H9 (cell line): ENCODE results near the gene SNAI3. TPM values are rescaled to one million over a fixed set of nuclear protein-coding genes. Genes with fewer than 3 reads are reported as not detected.

Experiments used
- DNase-seq: peaks from one replicate; pipeline ENCODE4 v3.0.0-alpha.2; 2017
- H2AFZ ChIP-seq: one replicate; pipeline ENCODE4 v1.6.1; 2013; ENCODE audit warnings: mild to moderate bottlenecking, low read length, control low read depth, moderate library complexity
- H2AK5ac ChIP-seq: 2 replicates; pipeline ENCODE4 v1.6.1; 2013; ENCODE audit warnings: low read length, control low read depth, mixed read lengths; ENCODE audit not compliant: insufficient read length
- H2BK120ac ChIP-seq: one replicate; pipeline ENCODE4 v1.6.1; 2013; ENCODE audit warnings: low read depth, mild to moderate bottlenecking, low read length, control low read depth, inconsistent platforms; ENCODE audit not compliant: poor library complexity, severe bottlenecking
- H2BK12ac ChIP-seq: 2 replicates; pipeline ENCODE4 v1.6.1; 2013; ENCODE audit warnings: low read length, control low read depth, mixed read lengths, low read depth; ENCODE audit not compliant: insufficient read length
- H2BK15ac ChIP-seq: 2 replicates; pipeline ENCODE4 v1.6.1; 2013; ENCODE audit warnings: low read depth, low read length, control low read depth
- H2BK20ac ChIP-seq: one replicate; pipeline ENCODE4 v1.6.1; 2013; ENCODE audit warnings: low read depth, mild to moderate bottlenecking, low read length, control low read depth, inconsistent platforms; ENCODE audit not compliant: poor library complexity, severe bottlenecking
- H2BK5ac ChIP-seq: 2 replicates; pipeline ENCODE4 v1.6.1; 2013; ENCODE audit warnings: low read length, control low read depth, mixed read lengths; ENCODE audit not compliant: insufficient read length
- H3K14ac ChIP-seq: 2 replicates; pipeline ENCODE4 v1.6.1; 2013; ENCODE audit warnings: low read length, control low read depth; ENCODE audit not compliant: insufficient read depth
- H3K18ac ChIP-seq: 2 replicates; pipeline ENCODE4 v1.6.1; 2013; ENCODE audit warnings: low read depth, mild to moderate bottlenecking, mixed read lengths, low read length, control low read depth; ENCODE audit not compliant: insufficient read length
- H3K23ac ChIP-seq: 2 replicates; pipeline ENCODE4 v1.6.1; 2013; ENCODE audit warnings: low read length, control low read depth, mixed read lengths, low read depth; ENCODE audit not compliant: insufficient read length
- H3K23me2 ChIP-seq: 2 replicates; pipeline ENCODE4 v1.6.1; 2013; ENCODE audit warnings: low read depth, mild to moderate bottlenecking, mixed read lengths, low read length, control low read depth; ENCODE audit not compliant: insufficient read length, poor library complexity, severe bottlenecking
- H3K27ac ChIP-seq: 2 replicates; pipeline ENCODE4 v1.5.1; 2013; ENCODE audit warnings: low read length, control low read depth, mixed read lengths, low read depth; ENCODE audit not compliant: insufficient read length
- H3K27me3 ChIP-seq: 2 replicates; pipeline ENCODE4 v1.6.1; 2013; ENCODE audit warnings: low read length, control low read depth, inconsistent platforms; ENCODE audit not compliant: insufficient read depth
- H3K4ac ChIP-seq: 2 replicates; pipeline ENCODE4 v1.6.1; 2013; ENCODE audit warnings: low read depth, mild to moderate bottlenecking, control low read depth, inconsistent platforms, low read length, moderate library complexity
- H3K4me1 ChIP-seq: 2 replicates; pipeline ENCODE4 v1.6.1; 2013; ENCODE audit warnings: low read length, control low read depth, inconsistent platforms; ENCODE audit not compliant: insufficient read depth
- H3K4me2 ChIP-seq: 2 replicates; pipeline ENCODE4 v1.6.1; 2013; ENCODE audit warnings: low read length, control low read depth, mixed read lengths; ENCODE audit not compliant: insufficient read length, insufficient read depth
- H3K56ac ChIP-seq: 2 replicates; pipeline ENCODE4 v1.6.1; 2013; ENCODE audit warnings: low read depth, mild to moderate bottlenecking, mixed read lengths, low read length, control low read depth; ENCODE audit not compliant: insufficient read length
- H3K79me1 ChIP-seq: 2 replicates; pipeline ENCODE4 v1.6.1; 2013; ENCODE audit warnings: low read depth, mild to moderate bottlenecking, moderate library complexity, low read length, control low read depth, inconsistent platforms; ENCODE audit not compliant: insufficient read depth, poor library complexity, severe bottlenecking
- H3K79me2 ChIP-seq: 2 replicates; pipeline ENCODE4 v1.6.1; 2013; ENCODE audit warnings: low read length, control low read depth, inconsistent platforms; ENCODE audit not compliant: insufficient read depth
- H3K9ac ChIP-seq: 2 replicates; pipeline ENCODE4 v1.6.1; 2013; ENCODE audit warnings: low read length, control low read depth, mixed read lengths; ENCODE audit not compliant: insufficient read length; ENCODE audit errors: extremely low read depth
- H3K9me3 ChIP-seq: one replicate; pipeline ENCODE4 v1.6.1; 2013; ENCODE audit warnings: low read depth, low read length, inconsistent platforms; ENCODE audit not compliant: control insufficient read depth
- H3T11ph ChIP-seq: one replicate; pipeline ENCODE4 v1.6.1; 2013; ENCODE audit warnings: mild to moderate bottlenecking, low read length, control low read depth, inconsistent platforms
- H4K20me1 ChIP-seq: one replicate; pipeline ENCODE4 v1.6.1; 2013; ENCODE audit not compliant: control insufficient read depth, insufficient read length, insufficient read depth
- H4K5ac ChIP-seq: 2 replicates; pipeline ENCODE4 v1.6.1; 2013; ENCODE audit warnings: low read depth, mild to moderate bottlenecking, mixed read lengths, low read length, control low read depth; ENCODE audit not compliant: insufficient read length
- H4K8ac ChIP-seq: replicated peaks from 2 replicates; pipeline ENCODE4 v1.6.1; 2013; ENCODE audit warnings: low read length, control low read depth, mixed read lengths, low read depth; ENCODE audit not compliant: insufficient read length
- H4K91ac ChIP-seq: 2 replicates; pipeline ENCODE4 v1.6.1; 2013; ENCODE audit warnings: low read depth, mild to moderate bottlenecking, moderate library complexity, mixed read lengths, low read length, control low read depth; ENCODE audit not compliant: insufficient read length
- H3K27ac Mint-ChIP-seq, 3 experiments: 2 replicates in 2 of 3; 3 replicates in 1 of 3; pipeline ENCODE4 v1.8.0; 2020 to 2021; ENCODE audit warnings: mixed read lengths in 3 of 3, mild to moderate bottlenecking in 1 of 3, moderate library complexity in 1 of 3
- H3K27me3 Mint-ChIP-seq: 2 replicates; pipeline ENCODE4 v1.8.0; 2021; ENCODE audit warnings: low read depth, mild to moderate bottlenecking, moderate library complexity, mixed read lengths
- H3K36me3 Mint-ChIP-seq, 3 experiments: 2 replicates in 2 of 3; 3 replicates in 1 of 3; pipeline ENCODE4 v1.8.0; 2020 to 2021; ENCODE audit warnings: low read depth in 3 of 3, mixed read lengths in 3 of 3; ENCODE audit not compliant: insufficient read depth in 1 of 3
- H3K4me1 Mint-ChIP-seq, 2 experiments: 2 replicates each; pipeline ENCODE4 v1.8.0; 2020; ENCODE audit warnings: mixed read lengths in 2 of 2
- H3K4me3 Mint-ChIP-seq, 2 experiments: 2 replicates in 1 of 2; 3 replicates in 1 of 2; pipeline ENCODE4 v1.8.0; 2020 to 2021; ENCODE audit warnings: mild to moderate bottlenecking in 2 of 2, mixed read lengths in 2 of 2, moderate library complexity in 1 of 2
- H3K9me3 Mint-ChIP-seq, 2 experiments: 2 replicates in 1 of 2; 3 replicates in 1 of 2; pipeline ENCODE4 v1.8.0; 2020; ENCODE audit warnings: mild to moderate bottlenecking in 2 of 2, mixed read lengths in 2 of 2, moderate library complexity in 1 of 2
- CTCF ChIP-seq: fragments of 200-600 bp; sonication (generic); conservative IDR thresholded peaks from 3 replicates; pipeline ENCODE4 v1.8.0; 2021; ENCODE audit warnings: antibody characterized with exemption, mild to moderate bottlenecking
- WGBS: extraction: QIAGEN DNeasy Blood & Tissue Kit; methylation state at CpG from one replicate; pipeline ENCODE4 v1.1.7; 2013; ENCODE audit warnings: missing lambda C conversion rate, low lambda C conversion rate, mixed read lengths; ENCODE audit not compliant: insufficient read length; ENCODE audit errors: extremely low coverage; 5-methylcytosine and 5-hydroxymethylcytosine counted together
- total RNA-seq: library from RNA; stranded (reverse); gene quantifications from 2 replicates; pipeline ENCODE4 v1.2.1, GENCODE V29; 2021

SNAI3 gene
- total RNA-seq, 1 experiment from 2014 or later = 3.2 TPM

DNA sequence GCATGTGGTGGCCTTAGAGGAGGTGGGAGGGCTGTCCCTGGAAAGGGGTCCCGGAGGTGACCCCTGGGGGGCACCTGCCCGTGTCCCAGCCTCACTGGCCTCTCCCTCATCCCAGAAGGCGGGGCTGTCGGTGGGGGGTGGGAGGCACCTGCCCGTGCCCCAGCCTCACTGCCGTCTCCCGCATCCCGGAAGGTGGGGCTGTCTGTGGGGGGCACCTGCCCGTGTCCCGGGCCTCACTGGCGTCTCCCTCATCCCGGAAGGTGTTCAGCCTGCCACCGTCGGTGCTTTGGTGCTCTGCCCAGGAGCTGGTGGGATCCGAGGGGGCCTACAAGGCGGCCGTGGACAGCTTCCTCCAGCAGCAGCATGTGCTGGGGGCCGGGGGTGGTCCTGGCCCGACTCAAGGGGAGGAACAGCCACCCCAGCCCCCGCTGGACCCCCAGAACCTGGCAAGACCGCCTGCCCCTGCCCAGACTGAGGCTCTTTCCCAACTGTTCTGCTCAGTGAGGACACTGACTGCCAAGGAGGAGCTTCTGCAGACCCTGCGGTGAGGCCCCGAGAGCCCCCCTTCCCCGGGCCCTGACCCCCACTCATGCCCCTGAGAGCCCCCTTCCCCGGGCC lies 26.2 kb upstream of the SNAI3 start:
- H4K8ac ChIP-seq = no peak overlapping the region
- no peak overlapping the region for H2AK5ac ChIP-seq
- H3K9me3 ChIP-seq = no peaks in the 10 kb centered on the region
- H3K4me1 ChIP-seq = no peaks in the 10 kb centered on the region
- no peak overlapping the region for H3K9ac ChIP-seq
- H3K79me2 ChIP-seq = no peaks in the 10 kb centered on the region
- no peak overlapping the region for H3K56ac ChIP-seq
- H3K23me2 ChIP-seq = no peaks in the 10 kb centered on the region
- H2AFZ ChIP-seq = no peak overlapping the region
- no peak overlapping the region for H4K91ac ChIP-seq
- no peak for DNase-seq
- H3K14ac ChIP-seq = no peak overlapping the region; the same call in 1 of the 2 replicates
- no peak overlapping the region for H2BK15ac ChIP-seq
- no peak overlapping the region for H3K18ac ChIP-seq
- H2BK12ac ChIP-seq = no peak overlapping the region
- H3K4me2 ChIP-seq = no peak overlapping the region
- H3K27me3 ChIP-seq = no peaks in the 10 kb centered on the region
- no peak overlapping the region for H4K5ac ChIP-seq
- H2BK20ac ChIP-seq = no peak overlapping the region
- no peak overlapping the region for H3K4ac ChIP-seq
- H3K9me3 Mint-ChIP-seq = no peaks in the 10 kb centered on the region; a peak in 1 of 5 replicates
- no peak overlapping the region for H2BK120ac ChIP-seq
- peaks cover 4 to 15% (median 15%) of the 10 kb centered on the region in 3 experiments; a peak in 5 of 7 replicates for H3K36me3 Mint-ChIP-seq
- H3K27ac Mint-ChIP-seq = 0 out of 7 replicates have a peak overlapping the region, but pooled peaks of 2 of the 3 experiments have one; percentile 61 to 62
- H3T11ph ChIP-seq = no peak overlapping the region
- H3K79me1 ChIP-seq = no peaks in the 10 kb centered on the region
- TF ChIP-seq CTCF = no peak
- peaks cover 2 to 8% of the 10 kb centered on the region in 2 experiments for H3K4me1 Mint-ChIP-seq
- no peaks in the 10 kb centered on the region for H3K27me3 Mint-ChIP-seq
- H4K20me1 ChIP-seq = no peaks in the 10 kb centered on the region
- H3K4me3 Mint-ChIP-seq = no peak overlapping the region
- H3K23ac ChIP-seq = no peak overlapping the region
- H3K27ac ChIP-seq = no peak overlapping the region
- WGBS = no CpG with 5 or more reads among the region's 25 CpGs
- no peak overlapping the region for H2BK5ac ChIP-seq
